HFF-Myc (cell line): ENCODE measurements around the gene RPL14.

Experiments
- DNase-seq: peaks from one replicate; pipeline ENCODE4 v3.0.0-alpha.2; 2011; ENCODE audit warnings: low read depth; ENCODE audit errors: extremely low read depth
- H3K4me3 ChIP-seq: replicated peaks from 2 replicates; pipeline ENCODE4 v1.5.1; 2011; ENCODE audit warnings: low read depth, mild to moderate bottlenecking, control low read depth, low read length
- TF ChIP-seq, protein P1 (sequence below): IDR thresholded peaks from 2 replicates; pipeline ENCODE4 v1.5.1; 2012; ENCODE audit warnings: mild to moderate bottlenecking, low read depth, low read length, control low read depth; ENCODE audit errors: missing control alignments

Gene RPL14

DNA sequence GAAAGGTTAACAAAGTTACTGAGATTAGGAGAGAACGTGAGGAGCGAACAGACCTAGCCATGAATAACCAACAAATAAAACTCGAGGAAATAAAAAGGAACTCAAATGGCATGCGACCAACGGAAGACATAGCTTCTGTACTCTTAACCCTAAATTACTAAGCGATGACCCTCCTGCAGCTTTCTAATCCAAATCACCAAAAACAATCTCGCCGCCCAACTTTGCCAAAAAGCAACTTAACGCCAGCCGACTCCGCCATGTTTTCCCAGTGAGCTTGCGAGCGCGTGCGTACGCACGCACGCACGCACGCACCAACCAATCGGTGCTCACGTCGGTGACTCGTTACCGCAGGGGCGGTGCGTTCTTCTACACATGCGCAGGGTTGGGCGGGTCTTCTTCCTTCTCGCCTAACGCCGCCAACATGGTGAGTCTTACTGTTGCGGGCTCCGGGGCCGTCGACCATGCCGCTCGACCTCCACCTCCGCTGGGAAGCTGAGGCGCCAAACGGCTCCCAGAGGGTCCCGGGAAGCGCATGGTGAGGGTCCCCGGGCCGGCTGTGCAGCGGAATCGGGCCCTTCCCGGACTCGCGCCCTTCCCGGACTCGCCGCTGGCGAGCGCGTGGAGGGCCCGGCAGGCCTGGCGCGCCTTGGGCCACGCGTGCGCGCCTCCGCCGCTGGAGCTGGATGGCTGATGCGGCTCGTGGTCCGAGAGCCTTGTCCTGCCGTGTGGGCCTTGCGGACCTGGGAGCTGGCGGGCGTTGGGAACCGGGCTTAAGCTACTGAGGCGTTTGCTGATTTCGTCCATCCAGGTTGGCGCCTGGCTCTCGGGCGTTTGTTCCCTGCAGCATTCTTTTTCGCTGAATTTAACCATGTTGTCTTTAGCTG lies at the start of gene RPL14:
RPL14 (plus strand) TSS at position 400 of the 884 bp plus-strand sequence; CDS start at position 533, 133 bp downstream.
- TF ChIP-seq, protein P1, sequence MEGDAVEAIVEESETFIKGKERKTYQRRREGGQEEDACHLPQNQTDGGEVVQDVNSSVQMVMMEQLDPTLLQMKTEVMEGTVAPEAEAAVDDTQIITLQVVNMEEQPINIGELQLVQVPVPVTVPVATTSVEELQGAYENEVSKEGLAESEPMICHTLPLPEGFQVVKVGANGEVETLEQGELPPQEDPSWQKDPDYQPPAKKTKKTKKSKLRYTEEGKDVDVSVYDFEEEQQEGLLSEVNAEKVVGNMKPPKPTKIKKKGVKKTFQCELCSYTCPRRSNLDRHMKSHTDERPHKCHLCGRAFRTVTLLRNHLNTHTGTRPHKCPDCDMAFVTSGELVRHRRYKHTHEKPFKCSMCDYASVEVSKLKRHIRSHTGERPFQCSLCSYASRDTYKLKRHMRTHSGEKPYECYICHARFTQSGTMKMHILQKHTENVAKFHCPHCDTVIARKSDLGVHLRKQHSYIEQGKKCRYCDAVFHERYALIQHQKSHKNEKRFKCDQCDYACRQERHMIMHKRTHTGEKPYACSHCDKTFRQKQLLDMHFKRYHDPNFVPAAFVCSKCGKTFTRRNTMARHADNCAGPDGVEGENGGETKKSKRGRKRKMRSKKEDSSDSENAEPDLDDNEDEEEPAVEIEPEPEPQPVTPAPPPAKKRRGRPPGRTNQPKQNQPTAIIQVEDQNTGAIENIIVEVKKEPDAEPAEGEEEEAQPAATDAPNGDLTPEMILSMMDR, result no peak
- DNase-seq, result peak; percentile 86
- H3K4me3 ChIP-seq, result peak within 1 kb of the TSS; percentile 96

DNA sequence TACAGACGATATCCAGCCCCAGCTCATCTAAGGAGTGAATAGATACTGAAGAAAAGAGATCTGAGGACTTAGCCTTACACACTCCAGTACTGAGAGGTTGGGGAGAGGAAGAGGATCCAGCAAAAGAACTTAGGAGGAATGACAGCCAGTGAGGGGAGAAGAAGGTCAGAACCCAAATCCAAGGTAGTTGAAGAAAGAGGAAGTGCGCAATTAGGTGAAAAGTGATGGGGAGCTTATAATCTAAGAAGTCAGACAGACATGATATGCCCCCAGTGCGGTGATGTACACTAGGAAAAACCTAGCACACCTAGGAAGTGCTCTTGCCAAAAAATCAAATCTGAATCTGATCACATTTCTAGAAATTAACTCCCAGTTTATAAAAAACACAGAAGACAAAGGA lies 49.5 kb upstream of the RPL14 start:
- no peak for DNase-seq
- no peak overlapping the region for H3K4me3 ChIP-seq
- TF ChIP-seq, protein P1, result no peak

DNA sequence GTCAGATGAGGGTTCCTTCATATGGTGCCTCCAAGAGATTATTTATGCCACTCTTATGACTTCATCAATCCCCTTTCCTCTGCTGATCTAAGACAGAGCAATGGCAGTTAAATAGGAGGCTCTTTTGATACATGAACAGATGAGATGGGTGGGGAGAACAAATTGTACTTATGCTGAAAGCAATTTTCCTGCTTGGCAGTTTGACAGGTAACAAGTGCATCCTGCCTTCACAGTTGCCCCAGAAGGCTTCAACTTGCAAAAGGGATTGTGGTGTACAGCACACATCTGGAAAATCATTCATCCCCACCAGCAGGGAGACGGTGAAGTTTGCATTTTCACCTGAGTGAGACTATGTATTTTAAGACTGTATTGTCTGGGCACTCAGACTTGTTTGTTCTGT lies 42.9 kb upstream of the RPL14 start:
- no peak for DNase-seq
- no peak overlapping the region for H3K4me3 ChIP-seq
- TF ChIP-seq, protein P1, result no peak

DNA sequence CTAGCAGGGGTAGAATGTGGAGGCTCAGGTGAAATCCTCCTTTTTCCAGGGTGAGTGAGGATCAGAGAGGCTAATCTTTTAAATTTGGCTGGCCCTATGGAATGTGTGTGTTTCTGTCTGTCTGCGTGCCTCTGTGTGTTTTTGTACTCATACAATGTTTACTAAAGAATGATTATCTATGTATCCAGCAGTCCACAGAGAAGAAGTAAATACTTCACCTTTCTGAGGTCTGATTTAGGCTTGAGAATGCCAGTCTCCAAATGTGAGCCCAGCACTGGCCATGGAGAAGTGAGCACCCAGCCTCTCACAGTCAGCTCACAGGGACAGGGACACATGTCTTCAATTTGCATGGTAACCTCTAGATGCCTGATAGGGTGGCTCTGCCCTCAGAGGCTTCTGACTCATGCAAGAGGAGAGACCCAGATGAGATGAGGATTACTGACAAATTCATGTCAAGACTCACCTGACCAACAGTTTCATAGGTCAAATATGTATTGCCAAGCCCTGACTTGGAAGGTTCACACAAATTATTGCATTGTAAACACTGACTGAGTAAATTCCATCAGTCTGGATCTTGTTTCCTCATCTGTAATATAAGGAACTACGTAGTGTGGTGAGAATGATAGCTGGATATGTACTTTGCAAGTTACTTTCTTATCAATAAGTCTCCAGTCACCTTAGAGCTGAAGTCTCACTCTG lies 39.1 kb upstream of the RPL14 start:
- TF ChIP-seq, protein P1, result no peak
- peak; percentile 10 for DNase-seq

DNA sequence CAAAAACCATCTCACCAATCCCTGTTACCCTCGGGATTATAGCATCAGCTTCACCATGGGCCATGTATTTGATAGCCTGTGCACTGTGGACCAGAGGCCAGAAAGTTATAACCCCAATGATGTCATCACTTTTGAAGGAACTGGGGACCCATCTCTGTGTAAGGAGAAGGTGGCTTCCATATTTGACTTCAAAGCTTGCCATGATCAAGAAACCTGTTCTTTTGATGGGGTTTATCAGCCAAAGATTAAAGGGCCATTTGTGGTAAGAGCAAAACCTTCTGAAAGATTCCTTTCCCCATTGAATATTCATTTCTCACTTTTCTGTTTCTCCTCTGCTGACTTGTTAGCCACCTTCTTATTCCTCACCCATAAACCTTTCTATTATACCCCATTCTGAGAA lies 34.3 kb upstream of the RPL14 start:
- H3K4me3 ChIP-seq, result no peak overlapping the region
- TF ChIP-seq, protein P1, result no peak
- no peak for DNase-seq

More for the DNA sequence above, 39.1 kb upstream of the RPL14 start:
- H3K4me3 ChIP-seq, result no peak overlapping the region

DNA sequence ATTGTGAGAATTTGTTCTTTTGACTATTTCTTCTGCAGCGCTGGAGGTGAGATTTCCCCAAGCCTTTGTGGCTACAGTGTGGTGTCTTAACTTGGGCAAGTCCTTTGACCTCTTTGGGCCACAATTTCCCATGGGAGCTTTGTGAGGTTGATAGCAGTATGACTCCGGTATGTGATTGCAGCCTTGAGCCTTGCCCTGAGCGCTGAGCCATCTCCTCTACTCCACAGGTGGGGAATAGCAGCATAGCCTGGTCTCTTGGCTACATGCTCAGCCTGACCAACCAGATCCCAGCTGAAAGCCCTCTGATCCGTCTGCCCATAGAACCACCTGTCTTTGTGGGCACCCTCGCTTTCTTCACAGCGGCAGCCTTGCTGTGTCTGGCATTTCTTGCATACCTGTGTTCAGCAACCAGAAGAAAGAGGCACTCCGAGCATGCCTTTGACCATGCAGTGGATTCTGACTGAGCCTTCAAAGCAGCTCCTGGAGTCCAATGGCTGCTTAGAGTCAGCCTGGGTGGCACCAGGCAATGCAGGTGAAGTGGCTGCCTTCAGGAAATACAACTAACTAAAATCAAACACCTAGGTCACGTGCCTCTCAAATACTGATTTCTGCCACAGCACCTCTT lies 30.0 kb upstream of the RPL14 start:
- no peak for DNase-seq
- no peak overlapping the region for H3K4me3 ChIP-seq
- TF ChIP-seq, protein P1, result no peak
